Glutamatergic neuron (in vitro differentiated cells): Measurements from ENCODE around the gene MST1. TPM values are rescaled to one million over a fixed set of nuclear protein-coding genes. Genes with fewer than 3 reads are reported as not detected.

Source experiments
- DNase-seq: peaks from one replicate; pipeline ENCODE4 v3.0.0; 2022
- H3K27ac Mint-ChIP-seq: one replicate; pipeline ENCODE4 v1.8.0; 2020; ENCODE audit warnings: mild to moderate bottlenecking, mixed read lengths, inconsistent platforms; ENCODE audit not compliant: unreplicated experiment
- H3K27me3 Mint-ChIP-seq: one replicate; pipeline ENCODE4 v1.8.0; 2020; ENCODE audit warnings: mild to moderate bottlenecking, moderate library complexity, mixed read lengths, inconsistent platforms; ENCODE audit not compliant: unreplicated experiment
- H3K36me3 Mint-ChIP-seq: one replicate; pipeline ENCODE4 v1.8.0; 2020; ENCODE audit warnings: mild to moderate bottlenecking, mixed read lengths, inconsistent platforms; ENCODE audit not compliant: unreplicated experiment
- H3K4me1 Mint-ChIP-seq: one replicate; pipeline ENCODE4 v1.8.0; 2020; ENCODE audit warnings: mild to moderate bottlenecking, low read depth, mixed read lengths, inconsistent platforms; ENCODE audit not compliant: unreplicated experiment
- H3K4me3 Mint-ChIP-seq: one replicate; pipeline ENCODE4 v1.8.0; 2020; ENCODE audit warnings: mild to moderate bottlenecking, mixed read lengths, inconsistent platforms; ENCODE audit not compliant: unreplicated experiment
- H3K9me3 Mint-ChIP-seq: one replicate; pipeline ENCODE4 v1.8.0; 2020; ENCODE audit warnings: mild to moderate bottlenecking, moderate library complexity, mixed read lengths, inconsistent platforms; ENCODE audit not compliant: unreplicated experiment
- CTCF ChIP-seq: fragments of 200-600 bp; sonication (generic); IDR thresholded peaks from one replicate; pipeline ENCODE4 v1.5.0; 2021; ENCODE audit not compliant: partially characterized antibody, unreplicated experiment
- total RNA-seq: library from RNA; stranded (reverse); fragmentation: NEBNext Ultra II Directional; extraction: Animal tissue kit (Norgen Biotek cat#: 25700); gene quantifications from one replicate; pipeline ENCODE4 v1.2.1, GENCODE V29; 2021; ENCODE audit not compliant: unreplicated experiment

Gene MST1
- total RNA-seq, 1 donor from 2014 or later = 23.4 TPM

- Mint-ChIP-seq H3K36me3 (no peaks in the 10 kb centered on the region), H3K27me3 (peaks cover 20% of the 10 kb centered on the region), H3K9me3 (peaks cover 11% of the 10 kb centered on the region), H3K4me3 (no peak overlapping the region), H3K4me1 (peaks cover 9% of the 10 kb centered on the region), H3K27ac (no peak overlapping the region)
- DNase-seq = no peak
- no peak for TF ChIP-seq CTCF
Measured at GRCh38 chr3:49715611-49716121, 26.4 kb upstream of the MST1 start.

- Mint-ChIP-seq H3K9me3 (peaks cover 8% of the 10 kb centered on the region), H3K4me3 (no peak overlapping the region), H3K27me3 (peaks cover 14% of the 10 kb centered on the region), H3K27ac (no peak overlapping the region), H3K4me1 (peaks cover 8% of the 10 kb centered on the region), H3K36me3 (no peaks in the 10 kb centered on the region)
- no peak for TF ChIP-seq CTCF
- no peak for DNase-seq
Measured at GRCh38 chr3:49714728-49715550, 25.7 kb upstream of the MST1 start.

- no peak overlapping the region for H3K4me3 Mint-ChIP-seq
- no peak for TF ChIP-seq CTCF
Measured at GRCh38 chr3:49713336-49714105, 24.2 kb upstream of the MST1 start.

GRCh38 chr3:49712631-49713317 lies 23.5 kb upstream of the MST1 start:
- TF ChIP-seq CTCF = no peak
- Mint-ChIP-seq H3K36me3 (no peaks in the 10 kb centered on the region), H3K27ac (no peak overlapping the region), H3K4me3 (no peak overlapping the region), H3K4me1 (peaks cover 8% of the 10 kb centered on the region), H3K9me3 (peaks cover 4% of the 10 kb centered on the region), H3K27me3 (peaks cover 8% of the 10 kb centered on the region)
- DNase-seq = no peak

More at GRCh38 chr3:49713336-49714105, 24.2 kb upstream of the MST1 start:
- Mint-ChIP-seq H3K36me3 (no peaks in the 10 kb centered on the region), H3K4me1 (peaks cover 3% of the 10 kb centered on the region), H3K9me3 (peaks cover 4% of the 10 kb centered on the region), H3K27me3 (peaks cover 6% of the 10 kb centered on the region), H3K27ac (no peak overlapping the region)
- no peak for DNase-seq
